ENCODE results near the gene EVX2. TPM values are rescaled to one million over a fixed set of nuclear protein-coding genes. Genes with fewer than 3 reads are reported as not detected.

The EVX2 gene
- total RNA-seq, 2 donors from 2014 or later, result not detected

GRCh38 chr2:176098366-176099158, 14.8 kb upstream of the EVX2 start:
- ATAC-seq (ENCODE audit: insufficient number of reproducible peaks, low FRiP score, low read depth) (no peak), DNase-seq (ENCODE audit: low spot score) (no peak)
- Histone ChIP-seq H3K27ac (no peak overlapping the region), H3K9me3 (no peaks in the 10 kb centered on the region), H3K36me3 (no peaks in the 10 kb centered on the region), H3K27me3 (replicated peaks; ENCODE audit: insufficient read depth) (peaks cover 77% of the 10 kb centered on the region), H3K4me1 (ENCODE audit: control insufficient read depth in 1 of 2, low read depth in 2 of 2) (peaks cover 5 to 13% of the 10 kb centered on the region in 2 donors), H3K4me3 (no peak overlapping the region)
- TF ChIP-seq CTCF (IDR thresholded peaks at IDR 0.05), result no peak

- peaks cover 80% of the 10 kb centered on the region for H3K27me3 ChIP-seq (replicated peaks; ENCODE audit: insufficient read depth)
- no peak overlapping the region for H3K27ac ChIP-seq
- H3K9me3 ChIP-seq, result no peaks in the 10 kb centered on the region
- no peak for DNase-seq (ENCODE audit: low spot score)
- no peaks in the 10 kb centered on the region for H3K36me3 ChIP-seq
- no peak for TF ChIP-seq CTCF (IDR thresholded peaks at IDR 0.05)
- H3K4me1 ChIP-seq (ENCODE audit: control insufficient read depth in 1 of 2, low read depth in 2 of 2), result peaks cover 8 to 20% of the 10 kb centered on the region in 2 donors
- H3K4me3 ChIP-seq, result peak overlapping the region; percentile 56
- no peak for ATAC-seq (ENCODE audit: insufficient number of reproducible peaks, low FRiP score, low read depth)
Measured at GRCh38 chr2:176097820-176098365, 14.1 kb upstream of the EVX2 start.

- peak overlapping the region; percentile 56 for H3K4me3 ChIP-seq
- no peak overlapping the region for H3K27ac ChIP-seq
- peaks cover 75% of the 10 kb centered on the region for H3K27me3 ChIP-seq (replicated peaks; ENCODE audit: insufficient read depth)
- no peaks in the 10 kb centered on the region for H3K9me3 ChIP-seq
- peaks cover 8 to 25% of the 10 kb centered on the region in 2 donors for H3K4me1 ChIP-seq (ENCODE audit: control insufficient read depth in 1 of 2, low read depth in 2 of 2)
- peak; percentile 79 for TF ChIP-seq CTCF (IDR thresholded peaks at IDR 0.05)
- ATAC-seq (ENCODE audit: insufficient number of reproducible peaks, low FRiP score, low read depth) (no peak), DNase-seq (ENCODE audit: low spot score) (no peak)
- H3K36me3 ChIP-seq, result no peaks in the 10 kb centered on the region
Measured at GRCh38 chr2:176096986-176097819, 13.4 kb upstream of the EVX2 start.

GRCh38 chr2:176096243-176096985, 12.7 kb upstream of the EVX2 start:
- peaks cover 70% of the 10 kb centered on the region for H3K27me3 ChIP-seq (replicated peaks; ENCODE audit: insufficient read depth)
- TF ChIP-seq CTCF (IDR thresholded peaks at IDR 0.05), result no peak
- peak overlapping the region; percentile 56 for H3K4me3 ChIP-seq
- peaks cover 8 to 25% of the 10 kb centered on the region in 2 donors for H3K4me1 ChIP-seq (ENCODE audit: control insufficient read depth in 1 of 2, low read depth in 2 of 2)
- DNase-seq (ENCODE audit: low spot score) (no peak), ATAC-seq (ENCODE audit: insufficient number of reproducible peaks, low FRiP score, low read depth) (no peak)
- H3K27ac ChIP-seq, result no peak overlapping the region
- no peaks in the 10 kb centered on the region for H3K36me3 ChIP-seq
- H3K9me3 ChIP-seq, result no peaks in the 10 kb centered on the region
